Vagina (tissue), 2 donors: ENCODE data around the gene CTCFL.

Experiments used
- CTCF ChIP-seq, 3 experiments: fragments of 450-650 bp in 2 of 3; fragments of 200-600 bp in 1 of 3; sonication (generic) in 1 of 3; IDR thresholded peaks; one replicate each; pipeline ENCODE4 v1.5.1; 2017 to 2019; ENCODE audit warnings: antibody characterized with exemption in 3 of 3, mild to moderate bottlenecking in 2 of 3, moderate library complexity in 2 of 3
- POLR2A ChIP-seq, 2 donors: fragments of 450-650 bp; IDR thresholded peaks; one replicate each; pipeline ENCODE4 v1.6.1; 2017; ENCODE audit warnings: antibody characterized with exemption in 2 of 2, mild to moderate bottlenecking in 2 of 2, moderate library complexity in 2 of 2
- POLR2AphosphoS5 ChIP-seq, 2 donors: sonication (generic); formaldehyde crosslinking; IDR thresholded peaks; one replicate each; pipeline ENCODE4 v1.9.0; 2017; ENCODE audit warnings: antibody characterized with exemption in 2 of 2, mild to moderate bottlenecking in 2 of 2, low read depth in 1 of 2; ENCODE audit not compliant: insufficient read depth in 1 of 2

- TF ChIP-seq CTCF (IDR thresholded peaks at IDR 0.05) (no peak), POLR2AphosphoS5 (IDR thresholded peaks at IDR 0.05; ENCODE audit: insufficient read depth in 1 of 2, low read depth in 1 of 2) (no peak), POLR2A (IDR thresholded peaks at IDR 0.05) (no peak)
These were observed 44.3 kb downstream of the CTCFL start for GRCh38 chr20:57480444-57481160.
